Heart left ventricle (tissue), 13 donors: ENCODE results near the gene RASSF5.

Experiments
- CTCF ChIP-seq, 12 donors: fragments of 200-600 bp; sonication (generic) in 4 of 12; IDR thresholded peaks; one replicate each; pipeline versions ENCODE4 v1.5.0 to v1.8.0; 2018 to 2022; ENCODE audit warnings: antibody characterized with exemption in 12 of 12, mild to moderate bottlenecking in 5 of 12
- POLR2A ChIP-seq, 2 donors: fragments of 450-650 bp; IDR thresholded peaks; one replicate each; pipeline ENCODE4 v1.6.1; 2017; ENCODE audit warnings: antibody characterized with exemption in 2 of 2, mild to moderate bottlenecking in 2 of 2, moderate library complexity in 2 of 2
- donor health status: ischemic (EF 13 %, LVEDD 7.1; RV severe dilation, severe dysfunction).
- donor health status: DM: no; HTN: yes; CAD: no.
- donor health status: DM: no; HTN: no; CAD: no.
- donor health status: ischemic (EF 25% LVEDD 6.9; RV normal size, moderate dysfunction).
- donor health status: ischemic (EF 25% LVEDD 5.7; RV mildly dilated, moderate dysfunction).
- donor health status: ischemic (EF 35%, LVEDD 5.7; RV mildly dilated, moderate dysfunction).
- donor health status: nonischemic (EF 11% LVEDD 7.7; RV severe dilation, severe dysfunction).
- donor health status: DM: yes; HTN: yes; CAD: no.
- donor health status: PGD.
- donor health status: ischemic (EF 29% LVEDD 5.4; RV normal size, mild dysfunction).
- donor health status: nonischemic (EF 23%, LVEDD 6.1; RV moderate dilation, normal function).

- TF ChIP-seq CTCF (IDR thresholded peaks at IDR 0.05) (peak in 7 of 12 donors; percentile 13 to 47 (median 32)), POLR2A (IDR thresholded peaks at IDR 0.05) (no peak)
These were observed 1.5 kb upstream of the RASSF5 start for GRCh38 chr1:206505702-206506355.
